Neural cell (in vitro differentiated cells): ENCODE results near the gene ADARB2. TPM values are rescaled to one million over a fixed set of nuclear protein-coding genes. Genes with fewer than 3 reads are reported as not detected.

Experiments used
- H2AFZ ChIP-seq: fragments of 200-600, 300-800 bp; sonication (generic), shearing (Covaris generic); 2 replicates; pipeline ENCODE4 v1.6.0; 2014; ENCODE audit warnings: low read depth, mild to moderate bottlenecking, antibody characterized with exemption, low read length, moderate library complexity
- H3F3A ChIP-seq: fragments of 200-600 bp; shearing (Covaris generic); 2 replicates; pipeline ENCODE4 v1.6.1; 2016; ENCODE audit warnings: mild to moderate bottlenecking, moderate library complexity, mixed read lengths, antibody characterized with exemption, low read length; ENCODE audit not compliant: insufficient read depth, poor library complexity, severe bottlenecking
- H3K27ac ChIP-seq: fragments of 200-600, 300-800 bp; sonication (generic), shearing (Covaris generic); 2 replicates; pipeline ENCODE4 v1.5.1; 2014; ENCODE audit warnings: mild to moderate bottlenecking, low read length, moderate library complexity
- H3K27me3 ChIP-seq: fragments of 300-800, 200-600 bp; sonication (generic), shearing (Covaris generic); 2 replicates; pipeline ENCODE4 v1.6.0; 2014; ENCODE audit warnings: mild to moderate bottlenecking, low read depth, low read length, moderate library complexity; ENCODE audit not compliant: insufficient read depth
- H3K36me3 ChIP-seq: fragments of 300-800, 200-600 bp; sonication (generic), shearing (Covaris generic); 2 replicates; pipeline ENCODE4 v1.5.1; 2014; ENCODE audit warnings: mild to moderate bottlenecking, antibody characterized with exemption, low read length, moderate library complexity; ENCODE audit not compliant: insufficient read depth
- H3K4me2 ChIP-seq: fragments of 300-800, 200-600 bp; sonication (generic), shearing (Covaris generic); 2 replicates; pipeline ENCODE4 v1.6.0; 2014; ENCODE audit warnings: mild to moderate bottlenecking, low read length
- H3K4me3 ChIP-seq: fragments of 300-800, 200-600 bp; sonication (generic), shearing (Covaris generic); 2 replicates; pipeline ENCODE4 v1.5.1; 2014; ENCODE audit warnings: mild to moderate bottlenecking, low read length, moderate library complexity
- H3K79me2 ChIP-seq: fragments of 200-600 bp; shearing (Covaris generic); replicated peaks from 2 replicates; pipeline ENCODE4 v1.6.0; 2014; ENCODE audit warnings: mild to moderate bottlenecking, low read length, moderate library complexity; ENCODE audit not compliant: insufficient read depth
- H3K9ac ChIP-seq: fragments of 300-800, 200-600 bp; sonication (generic), shearing (Covaris generic); 2 replicates; pipeline ENCODE4 v1.6.1; 2016; ENCODE audit warnings: mild to moderate bottlenecking, low read length, mixed read lengths
- H3K9me2 ChIP-seq: fragments of 200-600 bp; shearing (Covaris generic); 2 replicates; pipeline ENCODE4 v1.6.1; 2016; ENCODE audit warnings: mild to moderate bottlenecking, low read length, mixed read lengths; ENCODE audit not compliant: insufficient read depth
- H3K9me3 ChIP-seq: fragments of 200-600, 300-800 bp; sonication (generic), shearing (Covaris generic); 2 replicates; pipeline ENCODE4 v1.6.1; 2016; ENCODE audit warnings: mild to moderate bottlenecking, mixed run types, low read length, moderate library complexity, mixed read lengths
- H4K20me1 ChIP-seq: fragments of 200-600 bp; shearing (Covaris generic); 2 replicates; pipeline ENCODE4 v1.6.1; 2016; ENCODE audit warnings: mild to moderate bottlenecking, mixed run types; ENCODE audit not compliant: insufficient read depth
- CTCF ChIP-seq: fragments of 450-650 bp; IDR thresholded peaks from 2 replicates; pipeline ENCODE4 v1.5.1; 2014; ENCODE audit warnings: antibody characterized with exemption, mild to moderate bottlenecking, moderate library complexity; ENCODE audit not compliant: poor library complexity, severe bottlenecking
- EP300 ChIP-seq: fragments of 450-650 bp; conservative IDR thresholded peaks from 2 replicates; pipeline ENCODE4 v1.6.1; 2014; ENCODE audit warnings: antibody characterized with exemption, mild to moderate bottlenecking, moderate library complexity; ENCODE audit not compliant: poor library complexity, severe bottlenecking
- EZH2 ChIP-seq: fragments of 200-600, 300-800 bp; shearing (Covaris generic), sonication (generic); IDR thresholded peaks from 2 replicates; pipeline ENCODE4 v1.6.1; 2014; ENCODE audit warnings: antibody characterized with exemption, low read length, borderline replicate concordance, mild to moderate bottlenecking; ENCODE audit not compliant: insufficient read depth, poor library complexity, severe bottlenecking
- MXI1 ChIP-seq: fragments of 450-650 bp; conservative IDR thresholded peaks from 2 replicates; pipeline ENCODE4 v1.6.1; 2014; ENCODE audit warnings: antibody characterized with exemption, mild to moderate bottlenecking; ENCODE audit not compliant: poor library complexity, severe bottlenecking
- POLR2AphosphoS5 ChIP-seq: IDR thresholded peaks from 2 replicates; pipeline ENCODE4 v1.6.1; 2012
- RAD21 ChIP-seq: fragments of 450-650 bp; conservative IDR thresholded peaks from 2 replicates; pipeline ENCODE4 v1.6.1; 2014; ENCODE audit warnings: antibody characterized with exemption, mild to moderate bottlenecking, moderate library complexity
- SMC3 ChIP-seq: fragments of 450-650 bp; conservative IDR thresholded peaks from 2 replicates; pipeline ENCODE4 v1.6.1; 2014; ENCODE audit warnings: antibody characterized with exemption, mild to moderate bottlenecking, moderate library complexity; ENCODE audit not compliant: poor library complexity
- TAF1 ChIP-seq: IDR thresholded peaks from 2 replicates; pipeline ENCODE4 v1.6.1; 2012; ENCODE audit warnings: low read depth
- polyA plus RNA-seq: library from polyadenylated mRNA; depleted of rRNA; stranded (reverse); fragments of >200 nt; gene quantifications from 2 replicates; pipeline ENCODE4 v1.2.3, GENCODE V29; 2014
- TF ChIP-seq, protein P1 (sequence below): IDR thresholded peaks from 2 replicates; pipeline ENCODE4 v1.6.1; 2012; ENCODE audit warnings: borderline replicate concordance

Gene ADARB2
- polyA plus RNA-seq, 1 donor from 2014 or later, result 3.6 TPM

GRCh38 chr10:1170867-1171180, 566.5 kb downstream of the ADARB2 start:
- H3K9ac ChIP-seq, result no peak overlapping the region
- TF ChIP-seq RAD21, result no peak
- no peak for TF ChIP-seq EP300
- no peak for TF ChIP-seq MXI1
- no peak for TF ChIP-seq TAF1
- TF ChIP-seq, protein P1, sequence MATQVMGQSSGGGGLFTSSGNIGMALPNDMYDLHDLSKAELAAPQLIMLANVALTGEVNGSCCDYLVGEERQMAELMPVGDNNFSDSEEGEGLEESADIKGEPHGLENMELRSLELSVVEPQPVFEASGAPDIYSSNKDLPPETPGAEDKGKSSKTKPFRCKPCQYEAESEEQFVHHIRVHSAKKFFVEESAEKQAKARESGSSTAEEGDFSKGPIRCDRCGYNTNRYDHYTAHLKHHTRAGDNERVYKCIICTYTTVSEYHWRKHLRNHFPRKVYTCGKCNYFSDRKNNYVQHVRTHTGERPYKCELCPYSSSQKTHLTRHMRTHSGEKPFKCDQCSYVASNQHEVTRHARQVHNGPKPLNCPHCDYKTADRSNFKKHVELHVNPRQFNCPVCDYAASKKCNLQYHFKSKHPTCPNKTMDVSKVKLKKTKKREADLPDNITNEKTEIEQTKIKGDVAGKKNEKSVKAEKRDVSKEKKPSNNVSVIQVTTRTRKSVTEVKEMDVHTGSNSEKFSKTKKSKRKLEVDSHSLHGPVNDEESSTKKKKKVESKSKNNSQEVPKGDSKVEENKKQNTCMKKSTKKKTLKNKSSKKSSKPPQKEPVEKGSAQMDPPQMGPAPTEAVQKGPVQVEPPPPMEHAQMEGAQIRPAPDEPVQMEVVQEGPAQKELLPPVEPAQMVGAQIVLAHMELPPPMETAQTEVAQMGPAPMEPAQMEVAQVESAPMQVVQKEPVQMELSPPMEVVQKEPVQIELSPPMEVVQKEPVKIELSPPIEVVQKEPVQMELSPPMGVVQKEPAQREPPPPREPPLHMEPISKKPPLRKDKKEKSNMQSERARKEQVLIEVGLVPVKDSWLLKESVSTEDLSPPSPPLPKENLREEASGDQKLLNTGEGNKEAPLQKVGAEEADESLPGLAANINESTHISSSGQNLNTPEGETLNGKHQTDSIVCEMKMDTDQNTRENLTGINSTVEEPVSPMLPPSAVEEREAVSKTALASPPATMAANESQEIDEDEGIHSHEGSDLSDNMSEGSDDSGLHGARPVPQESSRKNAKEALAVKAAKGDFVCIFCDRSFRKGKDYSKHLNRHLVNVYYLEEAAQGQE, result no peak
- no peaks in the 10 kb centered on the region for H4K20me1 ChIP-seq
- no peak overlapping the region for H3K4me2 ChIP-seq
- H2AFZ ChIP-seq, result no peak overlapping the region
- no peak overlapping the region for H3K4me3 ChIP-seq
- H3F3A ChIP-seq, result no peaks in the 10 kb centered on the region
- H3K27ac ChIP-seq, result no peak overlapping the region
- no peaks in the 10 kb centered on the region for H3K9me2 ChIP-seq
- H3K9me3 ChIP-seq, result no peaks in the 10 kb centered on the region
- no peaks in the 10 kb centered on the region for H3K79me2 ChIP-seq
- H3K27me3 ChIP-seq, result no peaks in the 10 kb centered on the region
- H3K36me3 ChIP-seq, result no peaks in the 10 kb centered on the region

- no peak overlapping the region for H3K27ac ChIP-seq
- H3K27me3 ChIP-seq, result no peaks in the 10 kb centered on the region
- TF ChIP-seq SMC3 (no peak), CTCF (no peak), RAD21 (no peak), EP300 (no peak), MXI1 (no peak), POLR2AphosphoS5 (no peak), EZH2 (no peak), TAF1 (no peak)
- TF ChIP-seq, protein P1, result no peak
- H3K4me3 ChIP-seq, result no peak overlapping the region
- no peaks in the 10 kb centered on the region for H3K9me3 ChIP-seq
- no peaks in the 10 kb centered on the region for H3K9me2 ChIP-seq
- H3K9ac ChIP-seq, result no peak overlapping the region
- H3K79me2 ChIP-seq, result no peaks in the 10 kb centered on the region
- no peak overlapping the region for H3K4me2 ChIP-seq
- no peak overlapping the region for H2AFZ ChIP-seq
- no peaks in the 10 kb centered on the region for H3K36me3 ChIP-seq
- H3F3A ChIP-seq, result no peaks in the 10 kb centered on the region
- no peaks in the 10 kb centered on the region for H4K20me1 ChIP-seq
Observed at GRCh38 chr10:1169981-1170866, 567.1 kb downstream of the ADARB2 start.
